T-cell (primary cell): ENCODE measurements around the gene MFSD2A. TPM values are rescaled to one million over a fixed set of nuclear protein-coding genes. Genes with fewer than 3 reads are reported as not detected.
A peak's percentile ranks its signal among the peaks of the same experiment; 100 is the strongest.

Experiments
- ATAC-seq, 4 experiments: fragments of 200-7000 bp in 3 of 4; fragments of 150-1000 bp in 1 of 4; cut with Tn5 transposase; replicated peaks in 1 of 4; 1 replicate in 3 of 4; 2 replicates in 1 of 4; pipeline ENCODE4 v1.10.0; 2021; ENCODE audit warnings: moderate library complexity in 3 of 4, mild to moderate bottlenecking in 2 of 4, moderate number of reproducible peaks in 1 of 4
- CTCF ChIA-PET, 2 donors: fragments of 300-600 bp; sonication (Branson Sonifier 250); formaldehyde crosslinking; loops; one replicate each; lab custom pipeline; 2022; ENCODE audit warnings: antibody characterized with exemption in 2 of 2; lab: Charles Lee
- POLR2A ChIA-PET, 2 donors: fragments of 300-600 bp; sonication (Branson Sonifier 250); formaldehyde crosslinking; loops; one replicate each; lab custom pipeline; 2022; ENCODE audit warnings: antibody characterized with exemption in 2 of 2; lab: Charles Lee
- DNase-seq, 35 experiments: peaks; one replicate each; pipeline versions ENCODE4 v3.0.0 to v3.0.0-alpha.2; 2013 to 2023
- H3K27ac ChIP-seq: one replicate; pipeline ENCODE4 v1.5.1; 2013; ENCODE audit warnings: low read length
- H3K27me3 ChIP-seq, 2 experiments: replicated peaks in 1 of 2; 1 replicate in 1 of 2; 2 replicates in 1 of 2; pipeline versions ENCODE4 v1.6.1 to v1.7.0; 2013; ENCODE audit warnings: low read length in 1 of 2, mixed read lengths in 1 of 2; ENCODE audit not compliant: control insufficient read depth in 2 of 2, insufficient read depth in 2 of 2; ENCODE audit errors: extremely low read depth in 1 of 2
- H3K36me3 ChIP-seq, 2 donors: 1 replicate in 1 of 2; 2 replicates in 1 of 2; pipeline versions ENCODE4 v1.6.1 to v1.7.0; 2013; ENCODE audit warnings: low read length in 1 of 2; ENCODE audit not compliant: control insufficient read depth in 2 of 2, insufficient read depth in 1 of 2; ENCODE audit errors: extremely low read depth in 1 of 2
- H3K4me1 ChIP-seq, 2 experiments: 1 replicate in 1 of 2; 2 replicates in 1 of 2; pipeline versions ENCODE4 v1.6.1 to v1.7.0; 2013; ENCODE audit warnings: low read length in 2 of 2, mixed read lengths in 1 of 2; ENCODE audit not compliant: insufficient read depth in 2 of 2, control insufficient read depth in 1 of 2; ENCODE audit errors: extremely low read depth in 1 of 2
- H3K4me3 ChIP-seq, 2 donors: 1 replicate in 1 of 2; 2 replicates in 1 of 2; pipeline versions ENCODE4 v1.5.1 to v1.7.0; 2013; ENCODE audit warnings: mild to moderate bottlenecking in 2 of 2, low read length in 1 of 2, moderate library complexity in 1 of 2; ENCODE audit not compliant: control insufficient read depth in 1 of 2; ENCODE audit errors: extremely low read depth in 1 of 2
- H3K9me3 ChIP-seq: 2 replicates; pipeline ENCODE4 v1.7.0; 2013
- H3K27ac Mint-ChIP-seq, 2 donors: one replicate each; pipeline ENCODE4 v1.8.0; 2020 to 2021; ENCODE audit warnings: mild to moderate bottlenecking in 2 of 2, mixed read lengths in 2 of 2
- H3K27me3 Mint-ChIP-seq, 2 donors: one replicate each; pipeline ENCODE4 v1.8.0; 2021 to 2022; ENCODE audit warnings: mixed read lengths in 2 of 2
- H3K36me3 Mint-ChIP-seq: one replicate; pipeline ENCODE4 v1.8.0; 2021; ENCODE audit warnings: mixed read lengths
- H3K4me1 Mint-ChIP-seq, 3 donors: one replicate each; pipeline ENCODE4 v1.8.0; 2020 to 2022; ENCODE audit warnings: mixed read lengths in 3 of 3, mild to moderate bottlenecking in 1 of 3
- H3K4me3 Mint-ChIP-seq, 3 donors: one replicate each; pipeline ENCODE4 v1.8.0; 2020 to 2022; ENCODE audit warnings: mild to moderate bottlenecking in 3 of 3, mixed read lengths in 3 of 3, moderate library complexity in 3 of 3
- H3K9me3 Mint-ChIP-seq, 3 donors: one replicate each; pipeline ENCODE4 v1.8.0; 2020 to 2022; ENCODE audit warnings: mixed read lengths in 3 of 3
- WGBS: methylation state at CpG from one replicate; pipeline ENCODE4 v1.1.5; 2013; ENCODE audit warnings: missing lambda C conversion rate; ENCODE audit not compliant: insufficient coverage; 5-methylcytosine and 5-hydroxymethylcytosine counted together
- total RNA-seq, 35 experiments: library from RNA in 6 of 35; stranded (reverse) in 6 of 35; fragments of 120-200 nt in 1 of 35; gene quantifications; one replicate each; pipeline versions ENCODE4 v1.2.1 to v1.2.4 and lab custom pipeline; 2013 to 2026

MFSD2A gene
- total RNA-seq, 5 donors from 2014 or later (not counting 1 experiment from before 2014, with no cell fraction given), result 0.39 to 3.5 (median 1.4) TPM

DNA sequence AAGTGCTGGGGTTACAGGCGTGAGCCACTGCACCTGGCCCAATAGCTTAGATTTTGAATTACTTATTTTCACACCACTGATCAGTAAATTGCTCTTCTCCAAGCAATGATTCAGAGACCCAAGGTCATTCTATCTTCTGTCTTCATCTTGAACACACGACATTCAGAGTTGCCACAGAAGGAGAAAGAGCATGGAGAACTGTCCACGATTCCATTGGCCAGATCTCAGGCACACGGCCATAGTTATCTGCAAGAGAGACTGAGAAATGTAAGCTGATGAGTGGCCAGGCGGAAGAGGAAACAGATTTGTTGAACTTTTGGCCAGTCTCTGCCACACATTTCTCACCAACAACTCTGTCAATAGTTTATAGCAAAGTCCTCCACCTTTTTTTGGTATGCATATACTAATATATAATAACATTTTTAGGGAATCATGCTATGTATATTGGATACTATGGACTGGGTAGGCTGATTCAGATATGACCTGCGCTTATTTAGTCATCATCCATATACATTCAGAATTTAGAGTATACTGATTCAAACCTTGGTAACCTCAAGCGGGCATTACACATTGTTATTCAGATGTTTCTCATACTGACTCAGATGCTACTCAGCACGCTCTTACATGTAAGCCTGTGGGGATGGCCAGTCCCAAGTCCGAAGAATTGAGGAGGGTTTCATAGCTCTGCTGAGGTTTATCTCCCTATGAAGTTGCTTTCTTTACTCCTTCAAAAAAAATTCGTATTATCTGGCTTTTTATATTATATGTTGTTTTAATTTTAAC is 60.1 kb downstream of the MFSD2A start:
- Histone ChIP-seq H3K4me3 (no peak overlapping the region), H3K27me3 (no peaks in the 10 kb centered on the region), H3K36me3 (no peaks in the 10 kb centered on the region), H3K27ac (no peak overlapping the region), H3K9me3 (no peaks in the 10 kb centered on the region), H3K4me1 (peaks cover 7 to 10% of the 10 kb centered on the region in 2 experiments)
- Mint-ChIP-seq H3K9me3 (no peaks in the 10 kb centered on the region), H3K27ac (peak overlapping the region; percentile 36 to 48), H3K4me1 (peaks cover 14 to 23% (median 15%) of the 10 kb centered on the region in 3 donors), H3K4me3 (no peak overlapping the region), H3K36me3 (no peaks in the 10 kb centered on the region), H3K27me3 (no peaks in the 10 kb centered on the region)
- POLR2A ChIA-PET, result no interaction called here
- CTCF ChIA-PET, result interaction anchor here in 1 of 2 donors (1.0 to 2.1 kb wide), 2 partner anchors 17 to 24 kb away, joined by 4 to 11 read pairs; no protein-coding TSS in a partner anchor
- DNase-seq (no peak), ATAC-seq (no peak)
- 87% methylated on average over 3 of the region's 10 CpGs for WGBS

- Histone ChIP-seq H3K27ac (no peak overlapping the region), H3K4me1 (peaks cover 7 to 10% of the 10 kb centered on the region in 2 experiments), H3K4me3 (no peak overlapping the region), H3K9me3 (no peaks in the 10 kb centered on the region), H3K36me3 (no peaks in the 10 kb centered on the region), H3K27me3 (no peaks in the 10 kb centered on the region)
- ChIA-PET CTCF (no interaction called here), POLR2A (no interaction called here)
- ATAC-seq, result no peak
- Mint-ChIP-seq H3K9me3 (peaks cover 0 to under 1% (median 0%) of the 10 kb centered on the region in 3 donors), H3K27me3 (no peaks in the 10 kb centered on the region), H3K27ac (no peak overlapping the region), H3K4me1 (peaks cover 14 to 22% (median 15%) of the 10 kb centered on the region in 3 donors), H3K36me3 (no peaks in the 10 kb centered on the region), H3K4me3 (no peak overlapping the region)
- WGBS, result 80% methylated on average over 1 of the region's 5 CpGs
- DNase-seq, result no peak
Measured at GRCh38 chr1:40017951-40018575, 63.1 kb downstream of the MFSD2A start.

Other genes starting within 250 kb of the MFSD2A start
- gene PPIE, start 216.3 kb upstream of the MFSD2A start, total RNA-seq, result 10 to 100 TPM; 50.8 to 72.6 (median 58.7) TPM
- under 1 TPM; 0.16 to 0.44 (median 0.28) TPM for gene OXCT2, start 183.8 kb upstream of the MFSD2A start, total RNA-seq
- gene BMP8B, start 166.3 kb upstream of the MFSD2A start, total RNA-seq, result 1 to 10 TPM in 1 of 5 donors, under 1 TPM in 4; 0.33 to 1.3 (median 0.76) TPM
- gene TRIT1, start 71.6 kb upstream of the MFSD2A start, total RNA-seq, result 10 to 100 TPM; 12.2 to 17.4 (median 16.0) TPM
- under 1 TPM; 0.13 to 0.38 (median 0.22) TPM for gene MYCL, start 53.2 kb upstream of the MFSD2A start, total RNA-seq
- gene CAP1, start 85.6 kb downstream of the MFSD2A start, total RNA-seq, result 100 to 1,000 TPM; 293 to 345 (median 298) TPM
- 10 to 100 TPM; 44.4 to 72.6 (median 53.1) TPM for gene PPT1, start 142.1 kb downstream of the MFSD2A start, total RNA-seq
- 10 to 100 TPM; 17.5 to 25.1 (median 18.4) TPM for gene RLF, start 206.2 kb downstream of the MFSD2A start, total RNA-seq